PC-3 (cell line): ENCODE measurements around the gene SKA1. TPM values are rescaled to one million over a fixed set of nuclear protein-coding genes. Genes with fewer than 3 reads are reported as not detected.
"Not testable (repeated sequence)": the region's sequence is repeated elsewhere in the genome, so short reads cannot be mapped to it uniquely, and the experiment has no call there.

Experiments used
- ATAC-seq: fragments of 200-7000 bp; cut with Tn5 transposase; 2 replicates; pipeline ENCODE4 v1.9.1; 2020; ENCODE audit warnings: mild to moderate bottlenecking, moderate library complexity
- BruUV-seq: library from RNA; stranded (reverse); fragments of 400-500 nt; replicated peaks from 2 replicates; lab custom pipeline; 2021; lab: Mats Ljungman, UMichigan
- CTCF ChIA-PET: fragments of 300-600 bp; sonication (Branson Sonifier 250); formaldehyde crosslinking; loops from one replicate; lab custom pipeline; 2022; ENCODE audit warnings: antibody characterized with exemption; lab: Charles Lee
- POLR2A ChIA-PET: fragments of 300-600 bp; sonication (Branson Sonifier 250); formaldehyde crosslinking; loops from one replicate; lab custom pipeline; 2022; ENCODE audit warnings: antibody characterized with exemption; ENCODE audit not compliant: unreplicated experiment; lab: Charles Lee
- DNase-seq: peaks from one replicate; pipeline ENCODE4 v3.0.0-alpha.2; 2015
- H2AFZ ChIP-seq: fragments of 300-600 bp; sonication (generic); 2 replicates; pipeline ENCODE4 v1.6.0; 2016; ENCODE audit warnings: antibody characterized with exemption, low read length
- H3F3A ChIP-seq: fragments of 300-600 bp; sonication (generic); one replicate; pipeline ENCODE4 v1.6.0; 2017; ENCODE audit warnings: antibody characterized with exemption, low read length, control low read depth, mild to moderate bottlenecking; ENCODE audit not compliant: unreplicated experiment
- H3K27ac ChIP-seq: fragments of 300-600 bp; sonication (generic); 2 replicates; pipeline ENCODE4 v1.5.1; 2016; ENCODE audit warnings: mild to moderate bottlenecking, low read length
- H3K27me3 ChIP-seq: fragments of 300-600 bp; sonication (generic); 2 replicates; pipeline ENCODE4 v1.6.1; 2016; ENCODE audit warnings: low read length, mixed read lengths
- H3K36me3 ChIP-seq: fragments of 300-600 bp; sonication (generic); 2 replicates; pipeline ENCODE4 v1.6.1; 2016; ENCODE audit warnings: low read depth, mixed run types, low read length, mixed read lengths
- H3K4me1 ChIP-seq: fragments of 300-600 bp; sonication (generic); 2 replicates; pipeline ENCODE4 v1.5.1; 2016; ENCODE audit warnings: low read length; ENCODE audit not compliant: insufficient read depth
- H3K4me2 ChIP-seq: fragments of 300-600 bp; sonication (generic); 2 replicates; pipeline ENCODE4 v1.6.0; 2016; ENCODE audit warnings: low read length
- H3K4me3 ChIP-seq: fragments of 300-600 bp; sonication (generic); 2 replicates; pipeline ENCODE4 v1.5.1; 2016; ENCODE audit warnings: mild to moderate bottlenecking, low read length, mixed read lengths
- H3K79me2 ChIP-seq: fragments of 300-600 bp; sonication (generic); 2 replicates; pipeline ENCODE4 v1.6.1; 2017; ENCODE audit warnings: low read length, mixed read lengths
- H3K9ac ChIP-seq: fragments of 300-600 bp; sonication (generic); 2 replicates; pipeline ENCODE4 v1.6.0; 2016; ENCODE audit warnings: mild to moderate bottlenecking, low read length
- H3K9me2 ChIP-seq: fragments of 300-600 bp; sonication (generic); replicated peaks from 2 replicates; pipeline ENCODE4 v1.6.1; 2016; ENCODE audit warnings: mixed run types, low read length, mixed read lengths
- H3K9me3 ChIP-seq: fragments of 300-600 bp; sonication (generic); 2 replicates; pipeline ENCODE4 v1.6.1; 2016; ENCODE audit warnings: low read length, mixed read lengths
- H4K20me1 ChIP-seq: fragments of 300-600 bp; sonication (generic); 2 replicates; pipeline ENCODE4 v1.6.1; 2016; ENCODE audit warnings: low read length, mixed read lengths
- CTCF ChIP-seq: fragments of 300-600 bp; sonication (generic); conservative IDR thresholded peaks from 2 replicates; pipeline ENCODE4 v1.5.1; 2017; ENCODE audit warnings: antibody characterized with exemption, low read depth, mild to moderate bottlenecking, low read length
- EZH2 ChIP-seq: fragments of 300-600 bp; sonication (generic); IDR thresholded peaks from one replicate; pipeline ENCODE4 v1.6.1; 2017; ENCODE audit warnings: antibody characterized with exemption, mild to moderate bottlenecking, low read length; ENCODE audit not compliant: unreplicated experiment
- EZH2phosphoT487 ChIP-seq: fragments of 300-600 bp; sonication (generic); IDR thresholded peaks from 2 replicates; pipeline ENCODE4 v1.6.1; 2018; ENCODE audit warnings: mild to moderate bottlenecking, antibody characterized with exemption, low read length, borderline replicate concordance
- intact Hi-C: fragments of 100-400 bp; cut with micrococcal nuclease; formaldehyde crosslinking; loops from 2 replicates; pipeline ENCODE4 v1.9.0; 2023
- total RNA-seq: library from RNA; depleted of rRNA; stranded (reverse); fragments of >200 nt; gene quantifications from 2 replicates; pipeline ENCODE4 v1.2.3, GENCODE V29; 2014

The SKA1 gene
- total RNA-seq, 1 experiment from 2014 or later: 17.2 TPM

- H3K9ac ChIP-seq: no peak overlapping the region
- ChIA-PET POLR2A (no interaction called here), CTCF (interaction anchor here (0.6 kb wide), 1 partner anchor 44 kb away, joined by 11 read pairs; no protein-coding TSS in a partner anchor)
- no peaks in the 10 kb centered on the region for H3K9me3 ChIP-seq
- H3F3A ChIP-seq: no peaks in the 10 kb centered on the region
- H3K4me2 ChIP-seq: no peak overlapping the region
- H3K27me3 ChIP-seq: no peaks in the 10 kb centered on the region
- no peaks in the 10 kb centered on the region for H3K9me2 ChIP-seq
- DNase-seq: no peak
- no peaks in the 10 kb centered on the region for H3K79me2 ChIP-seq
- no TSS peak for BruUV-seq
- H4K20me1 ChIP-seq: no peaks in the 10 kb centered on the region
- no peaks in the 10 kb centered on the region for H3K4me1 ChIP-seq
- no peaks in the 10 kb centered on the region for H3K36me3 ChIP-seq
- no peak for ATAC-seq
- H3K4me3 ChIP-seq: no peak overlapping the region
- TF ChIP-seq CTCF: no peak
- TF ChIP-seq EZH2: no peak
- TF ChIP-seq EZH2phosphoT487: no peak
- intact Hi-C loops: no loop called here
- H3K27ac ChIP-seq: no peak overlapping the region
- no peak overlapping the region for H2AFZ ChIP-seq
Observed at GRCh38 chr18:50401295-50401694, 26.4 kb downstream of the SKA1 start.

GRCh38 chr18:50401888-50402287 is 27.0 kb downstream of the SKA1 start:
- no peak overlapping the region for H3K27ac ChIP-seq
- no peaks in the 10 kb centered on the region for H3K27me3 ChIP-seq
- no peak overlapping the region for H3K4me2 ChIP-seq
- intact Hi-C loops: no loop called here
- H3K36me3 ChIP-seq: no peaks in the 10 kb centered on the region
- H3K79me2 ChIP-seq: no peaks in the 10 kb centered on the region
- H3K4me1 ChIP-seq: no peaks in the 10 kb centered on the region
- H3K9ac ChIP-seq: no peak overlapping the region
- no peak for TF ChIP-seq EZH2phosphoT487
- no peak for TF ChIP-seq CTCF
- BruUV-seq: no TSS peak
- DNase-seq (peak; percentile 11), ATAC-seq (no peak)
- no peaks in the 10 kb centered on the region for H3K9me2 ChIP-seq
- H2AFZ ChIP-seq: no peak overlapping the region
- H4K20me1 ChIP-seq: no peaks in the 10 kb centered on the region
- ChIA-PET POLR2A (no interaction called here), CTCF (interaction anchor here (0.5 kb wide), 1 partner anchor 986 kb away, joined by 4 read pairs; no protein-coding TSS in a partner anchor)
- H3K4me3 ChIP-seq: no peak overlapping the region
- H3K9me3 ChIP-seq: no peaks in the 10 kb centered on the region
- H3F3A ChIP-seq: no peaks in the 10 kb centered on the region

- ATAC-seq, BruUV-seq, H3K36me3 ChIP-seq, H3K27ac ChIP-seq, H3K4me1 ChIP-seq, H3K9me2 ChIP-seq, H3K27me3 ChIP-seq, intact Hi-C loops, H2AFZ ChIP-seq, H3F3A ChIP-seq, H3K4me2 ChIP-seq, H3K9me3 ChIP-seq, CTCF ChIA-PET, H4K20me1 ChIP-seq, H3K79me2 ChIP-seq, H3K4me3 ChIP-seq, H3K9ac ChIP-seq, POLR2A ChIA-PET, DNase-seq: not testable (repeated sequence)
Observed at GRCh38 chr18:50404752-50405581, 30.1 kb downstream of the SKA1 start.
